GM12878 (cell line): ENCODE results near the gene NDUFA5. TPM values are rescaled to one million over a fixed set of nuclear protein-coding genes. Genes with fewer than 3 reads are reported as not detected.

Experiments used
- ATAC-seq: fragments of 200-7000 bp; cut with Tn5 transposase; 3 replicates; pipeline ENCODE4 v1.9.1; 2020; ENCODE audit warnings: mild to moderate bottlenecking, moderate library complexity
- BruUV-seq: library from RNA; stranded (reverse); fragments of 400-500 nt; replicated peaks from 2 replicates; lab custom pipeline; 2021; lab: Mats Ljungman, UMichigan
- CTCF ChIA-PET: fragments of 300-600 bp; sonication (Branson Sonifier 250); formaldehyde crosslinking; extraction: SDS; loops from one replicate; lab custom pipeline; 2021; ENCODE audit warnings: inconsistent platforms; lab: Yijun Ruan, JAX
- POLR2A ChIA-PET: fragments of 350-600 bp; formaldehyde crosslinking; extraction: SDS; loops from one replicate; lab custom pipeline; 2021; ENCODE audit warnings: inconsistent platforms; lab: Charles Lee
- RAD21 ChIA-PET: fragments of 300-600 bp; sonication (Branson Sonifier 250); formaldehyde crosslinking; loops from one replicate; lab custom pipeline; 2023; ENCODE audit warnings: antibody characterized with exemption; ENCODE audit not compliant: unreplicated experiment; lab: Charles Lee
- SMC1A ChIA-PET: fragments of 300-600 bp; sonication (Branson Sonifier 250); formaldehyde crosslinking; loops from one replicate; lab custom pipeline; 2023; ENCODE audit not compliant: unreplicated experiment, uncharacterized antibody; lab: Charles Lee
- DNase-seq: peaks from one replicate; pipeline ENCODE4 v3.0.0-alpha.2; 2011; ENCODE audit warnings: low read depth, low spot score
- FAIRE-seq: peaks from 3 replicates; lab custom pipeline; 2011; peaks lifted over from hg19 to GRCh38; lab: Jason Lieb, UNC
- H2AFZ ChIP-seq: 2 replicates; pipeline ENCODE4 v1.6.0; 2011; ENCODE audit warnings: low read depth, low read length, control low read depth; ENCODE audit not compliant: control insufficient read depth
- H3K27ac ChIP-seq: 2 replicates; pipeline ENCODE4 v1.5.1; 2011; ENCODE audit warnings: control low read depth; ENCODE audit not compliant: control insufficient read depth, insufficient read depth
- H3K27me3 ChIP-seq, 2 experiments: replicated peaks in 1 of 2; 2 replicates each; pipeline versions ENCODE4 v1.6.0 to v1.6.1; 2011; ENCODE audit warnings: low read length in 1 of 2; ENCODE audit not compliant: control insufficient read depth in 2 of 2, insufficient read depth in 2 of 2
- H3K36me3 ChIP-seq, 2 experiments: 2 replicates each; pipeline ENCODE4 v1.5.1; 2011; ENCODE audit warnings: low read length in 1 of 2; ENCODE audit not compliant: control insufficient read depth in 2 of 2, insufficient read depth in 2 of 2
- H3K4me1 ChIP-seq: 2 replicates; pipeline ENCODE4 v1.6.1; 2011; ENCODE audit warnings: mild to moderate bottlenecking, low read length, moderate library complexity, mixed read lengths; ENCODE audit not compliant: control insufficient read depth, insufficient read depth
- H3K4me2 ChIP-seq: 2 replicates; pipeline ENCODE4 v1.6.0; 2011; ENCODE audit warnings: control low read depth; ENCODE audit not compliant: control insufficient read depth, insufficient read depth
- H3K4me3 ChIP-seq: fragments of 200-600 bp; sonication (generic); 2 replicates; pipeline ENCODE4 v1.5.1; 2016
- H3K79me2 ChIP-seq: 2 replicates; pipeline ENCODE4 v1.6.0; 2011; ENCODE audit warnings: low read length; ENCODE audit not compliant: control insufficient read depth, insufficient read depth
- H3K9ac ChIP-seq: 2 replicates; pipeline ENCODE4 v1.8.0; 2011; ENCODE audit warnings: low read length, control low read depth, mixed read lengths; ENCODE audit not compliant: control insufficient read depth, insufficient read depth
- H3K9me3 ChIP-seq: replicated peaks from 3 replicates; pipeline ENCODE4 v1.5.1; 2011; ENCODE audit warnings: mild to moderate bottlenecking, low read length; ENCODE audit not compliant: control insufficient read depth, insufficient read depth
- H4K20me1 ChIP-seq: 2 replicates; pipeline ENCODE4 v1.6.0; 2011; ENCODE audit not compliant: control insufficient read depth, insufficient read depth
- CBX3 ChIP-seq: fragments of 200-600 bp; sonication (generic); IDR thresholded peaks from 2 replicates; pipeline ENCODE4 v1.6.1; 2016; ENCODE audit warnings: low read depth, borderline replicate concordance
- EP300 ChIP-seq, 2 experiments: fragments of 150-350 bp in 1 of 2; IDR thresholded peaks; 2 replicates each; pipeline ENCODE4 v1.6.1; 2011 to 2012; ENCODE audit warnings: low read depth in 2 of 2, low read length in 2 of 2, borderline replicate concordance in 1 of 2, improper control_type of control experiment in 1 of 2, inconsistent platforms in 1 of 2; ENCODE audit not compliant: control insufficient read depth in 1 of 2
- SPI1 ChIP-seq: IDR thresholded peaks from 2 replicates; pipeline ENCODE4 v1.6.1; 2011; ENCODE audit warnings: low read depth, mild to moderate bottlenecking, low read length, moderate library complexity, borderline replicate concordance; ENCODE audit not compliant: insufficient read depth
- TCF12 ChIP-seq: IDR thresholded peaks from 2 replicates; pipeline ENCODE4 v1.6.1; 2011; ENCODE audit warnings: low read depth, mild to moderate bottlenecking, low read length
- WRNIP1 ChIP-seq: IDR thresholded peaks from 2 replicates; pipeline ENCODE4 v1.6.1; 2011; ENCODE audit warnings: low read depth, low read length, improper control_type of control experiment, borderline replicate concordance
- WGBS: methylation state at CpG from one replicate; pipeline ENCODE4 v1.1.6; 2016; ENCODE audit warnings: low lambda C conversion rate; ENCODE audit not compliant: insufficient replicate concordance, insufficient coverage; ENCODE audit errors: missing lambda C conversion rate; 5-methylcytosine and 5-hydroxymethylcytosine counted together
- in situ Hi-C: fragments of 300-500 bp; cut with MboI; formaldehyde crosslinking; loops from 9 replicates; pipeline ENCODE4 v1.14.3; 2018; ENCODE audit warnings: mixed read lengths
- intact Hi-C: fragments of 100-400 bp; cut with micrococcal nuclease; formaldehyde crosslinking; loops from one replicate; pipeline ENCODE4 v1.14.2; 2022; ENCODE audit not compliant: unreplicated experiment
- polyA plus RNA-seq, 11 experiments: library from polyadenylated mRNA; depleted of rRNA in 4 of 11; unstranded in 6 of 11; stranded (reverse) in 5 of 11; fragments of >200 nt; fragmentation: Nextera tagmentation in 4 of 11; fragmentation: Illumina TruSeq in 1 of 11; extraction: Ambion mirVana in 4 of 11; extraction: Trizol in 1 of 11; gene quantifications; 1 replicate in 1 of 11; 2 replicates in 10 of 11; pipeline versions ENCODE4 v1.2.1 to v1.2.3, GENCODE V29; 2011 to 2016; ENCODE audit warnings: inconsistent platforms in 2 of 11, missing spikeins in 2 of 11, low read depth in 1 of 11
- total RNA-seq, 4 experiments: library from RNA; depleted of rRNA in 3 of 4; stranded (reverse); fragments of >200 nt in 3 of 4; fragmentation: Illumina TruSeq in 1 of 4; extraction: Trizol in 1 of 4; gene quantifications; 2 replicates each; pipeline versions ENCODE4 v1.2.1 to v1.2.3, GENCODE V29; 2013 to 2021

The NDUFA5 gene
- total and polyA plus RNA-seq, 10 of the 15 experiments (the other 5 are each of a cell fraction or from before 2014, with no cell fraction given), result 51.0 to 209 (median 86.9) TPM

DNA sequence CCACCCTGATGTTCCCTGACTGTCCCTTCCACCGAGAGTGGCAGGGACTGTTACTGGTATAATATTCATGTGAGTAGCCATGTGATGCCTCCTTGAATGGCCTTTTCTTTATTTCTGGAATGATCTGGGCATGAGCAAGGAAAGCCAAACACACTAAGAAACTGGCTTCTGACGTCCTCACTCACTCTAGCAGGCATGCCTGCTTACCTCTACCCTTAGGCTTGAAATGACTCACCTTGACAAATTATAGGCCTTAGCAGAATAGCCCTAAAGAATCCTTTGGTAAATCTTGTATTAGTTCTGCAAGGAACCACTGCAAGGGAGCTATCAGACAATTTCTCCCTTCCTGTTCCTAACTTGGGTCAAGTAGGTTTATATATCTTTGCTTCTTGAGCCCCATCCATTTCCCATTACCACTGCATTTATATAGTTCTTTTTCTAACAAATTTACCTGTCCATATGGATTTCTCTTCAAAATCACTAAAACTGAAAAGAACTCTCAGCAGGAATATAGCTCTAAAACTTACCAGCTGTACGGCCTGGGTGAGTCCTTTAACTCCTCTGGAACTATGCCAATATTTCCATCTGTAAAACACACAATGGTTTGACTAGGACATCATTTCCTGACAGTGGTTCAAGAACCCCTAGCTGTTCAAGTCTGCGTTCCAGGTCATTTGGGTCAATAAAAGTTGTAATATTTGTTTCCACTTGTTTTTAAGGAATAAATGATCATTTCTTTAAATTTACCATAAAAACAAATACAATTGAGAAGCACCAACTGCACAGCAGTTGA is 13.0 kb upstream of the NDUFA5 start:
- FAIRE-seq, result no peak
- Histone ChIP-seq H4K20me1 (no peaks in the 10 kb centered on the region), H3K27ac (no peak overlapping the region), H3K9ac (no peak overlapping the region), H3K4me1 (no peaks in the 10 kb centered on the region), H3K4me2 (no peak overlapping the region), H3K9me3 (no peaks in the 10 kb centered on the region), H3K79me2 (no peaks in the 10 kb centered on the region), H3K4me3 (no peak overlapping the region), H3K27me3 (no peaks in the 10 kb centered on the region), H2AFZ (no peak overlapping the region), H3K36me3 (no peaks in the 10 kb centered on the region)
- CTCF ChIA-PET, result interaction anchor here (0.7 to 1.3 kb wide), 4 partner anchors 10 to 76 kb away, joined by 3 to 5 read pairs (median 3); no protein-coding TSS in a partner anchor
- RAD21 ChIA-PET, result no interaction called here
- TF ChIP-seq EP300 (IDR thresholded peaks at IDR 0.05; ENCODE audit: borderline replicate concordance in 1 of 2, control insufficient read depth in 1 of 2, low read depth in 2 of 2, low read length in 2 of 2), result no peak
- no peak for TF ChIP-seq CBX3
- TF ChIP-seq SPI1, result no peak
- no peak for TF ChIP-seq WRNIP1
- no peak for TF ChIP-seq TCF12
- SMC1A ChIA-PET, result interaction anchor here (0.8 kb wide), 1 partner anchor 13 kb away, joined by 6 read pairs; the partner anchor contains the start of gene NDUFA5
- POLR2A ChIA-PET, result no interaction called here
- ATAC-seq, result peak; percentile 58
- no peak for DNase-seq
- WGBS, result 58% methylated on average over 4 of the region's 4 CpGs
- in situ Hi-C loops (no loop called here), intact Hi-C loops (loop anchor here (10.0 kb wide), 1 partner anchor 76 kb away; no protein-coding TSS in a partner anchor)
- no TSS peak for BruUV-seq
